ENCODE data around the gene SFTA2. TPM values are rescaled to one million over a fixed set of nuclear protein-coding genes. Genes with fewer than 3 reads are reported as not detected.
"Not testable (repeated sequence)": the region's sequence is repeated elsewhere in the genome, so short reads cannot be mapped to it uniquely, and the experiment has no call there.

Gene SFTA2
- 1 to 10 TPM in 1 of 3 donors, under 1 TPM in 1, not detected in 1; 0.42 to 6.6 TPM for polyA plus RNA-seq

GRCh38 chr6:30931969-30932645, at the start of gene SFTA2:
Gene SFTA2, minus strand, starts transcription at chr6:30932170. Its CDS starts 74 bp downstream, at chr6:30932096.
- H3K27ac ChIP-seq (ENCODE audit: low read depth, low read length) = no peak within 1 kb of the TSS
- 55 to 90% (median 90%) methylated on average over 7 of the region's 7 CpGs for WGBS, 3 donors

GRCh38 chr6:30979690-30980089, 47.7 kb upstream of the SFTA2 start:
- H3K27ac ChIP-seq (ENCODE audit: low read depth, low read length) = no peak overlapping the region
- 42 to 73% (median 68%) methylated on average over 4 of the region's 4 CpGs for WGBS, 3 donors

- H3K27ac ChIP-seq (ENCODE audit: low read depth, low read length) = no peak overlapping the region
- WGBS, 3 donors = 19 to 38% (median 38%) methylated on average over 1 of the region's 1 CpG
These were observed 47.2 kb upstream of the SFTA2 start for GRCh38 chr6:30979141-30979540.

- H3K27ac ChIP-seq (ENCODE audit: low read depth, low read length) = no peak overlapping the region
- WGBS, 3 donors = 78 to 88% (median 84%) methylated on average over 4 of the region's 4 CpGs
These were observed 42.7 kb upstream of the SFTA2 start for GRCh38 chr6:30974490-30975252.

- WGBS, 3 donors = 91 to 95% (median 93%) methylated on average over 4 of the region's 4 CpGs
These were observed 40.8 kb upstream of the SFTA2 start for GRCh38 chr6:30972816-30973215.

GRCh38 chr6:30970946-30971345, 39.0 kb upstream of the SFTA2 start:
- WGBS, 3 donors = 86 to 87% (median 87%) methylated on average over 5 of the region's 5 CpGs
- no peak overlapping the region for H3K27ac ChIP-seq (ENCODE audit: low read depth, low read length)

More at GRCh38 chr6:30972816-30973215, 40.8 kb upstream of the SFTA2 start:
- H3K27ac ChIP-seq (ENCODE audit: low read depth, low read length) = no peak overlapping the region

- WGBS, 3 donors = 90 to 93% (median 91%) methylated on average over 6 of the region's 6 CpGs
- H3K27ac ChIP-seq (ENCODE audit: low read depth, low read length) = not testable (repeated sequence)
These were observed 37.2 kb upstream of the SFTA2 start for GRCh38 chr6:30969171-30969570.

- no peak overlapping the region for H3K27ac ChIP-seq (ENCODE audit: low read depth, low read length)
- 49 to 79% (median 73%) methylated on average over 3 of the region's 3 CpGs for WGBS, 3 donors
These were observed 34.2 kb upstream of the SFTA2 start for GRCh38 chr6:30966154-30966553.

GRCh38 chr6:30965140-30965601, 33.2 kb upstream of the SFTA2 start:
- no peak overlapping the region for H3K27ac ChIP-seq (ENCODE audit: low read depth, low read length)
- 65 to 92% (median 89%) methylated on average over 5 of the region's 5 CpGs for WGBS, 3 donors

- no peak overlapping the region for H3K27ac ChIP-seq (ENCODE audit: low read depth, low read length)
- 74 to 84% (median 80%) methylated on average over 4 of the region's 4 CpGs for WGBS, 3 donors
These were observed 32.1 kb upstream of the SFTA2 start for GRCh38 chr6:30964075-30964474.

GRCh38 chr6:30963641-30964040, 31.7 kb upstream of the SFTA2 start:
- WGBS, 3 donors = 63 to 73% (median 68%) methylated on average over 6 of the region's 6 CpGs
- H3K27ac ChIP-seq (ENCODE audit: low read depth, low read length) = no peak overlapping the region

GRCh38 chr6:30962716-30963115, 30.7 kb upstream of the SFTA2 start:
- H3K27ac ChIP-seq (ENCODE audit: low read depth, low read length) = no peak overlapping the region

GRCh38 chr6:30960907-30961673, 29.1 kb upstream of the SFTA2 start:
- no peak overlapping the region for H3K27ac ChIP-seq (ENCODE audit: low read depth, low read length)
- WGBS, 3 donors = 68 to 80% (median 70%) methylated on average over 9 of the region's 9 CpGs

- 72 to 86% (median 81%) methylated on average over 2 of the region's 2 CpGs for WGBS, 3 donors
- H3K27ac ChIP-seq (ENCODE audit: low read depth, low read length) = no peak overlapping the region
These were observed 25.7 kb upstream of the SFTA2 start for GRCh38 chr6:30957716-30958115.

- WGBS, 3 donors = 3 to 12% (median 4%) methylated on average over 38 to 46 of the region's 46 CpGs
- no peak overlapping the region for H3K27ac ChIP-seq (ENCODE audit: low read depth, low read length)
These were observed 23.5 kb upstream of the SFTA2 start for GRCh38 chr6:30955367-30956042.

- no peak overlapping the region for H3K27ac ChIP-seq (ENCODE audit: low read depth, low read length)
- WGBS, 3 donors = 61 to 66% (median 63%) methylated on average over 9 of the region's 9 CpGs
These were observed 22.8 kb upstream of the SFTA2 start for GRCh38 chr6:30954631-30955366.

- WGBS, 3 donors = 75 to 89% (median 89%) methylated on average over 5 of the region's 5 CpGs
- H3K27ac ChIP-seq (ENCODE audit: low read depth, low read length) = no peak overlapping the region
These were observed 20.0 kb upstream of the SFTA2 start for GRCh38 chr6:30951907-30952469.
